DND-41 (cell line): ENCODE measurements around the gene SLC18A3.
A peak's percentile ranks its signal among the peaks of the same experiment; 100 is the strongest.

Source experiments
- ATAC-seq: fragments of 200-7000 bp; cut with Tn5 transposase; 3 replicates; pipeline ENCODE4 v1.9.1; 2021; ENCODE audit warnings: low read depth; ENCODE audit not compliant: insufficient read depth
- DNase-seq: peaks from one replicate; pipeline ENCODE4 v3.0.0-alpha.2; 2020
- H2AFZ ChIP-seq: 2 replicates; pipeline ENCODE4 v1.6.0; 2012; ENCODE audit warnings: low read depth, low read length
- H3K27ac ChIP-seq: 2 replicates; pipeline ENCODE4 v1.5.1; 2012; ENCODE audit warnings: low read length, inconsistent platforms
- H3K27me3 ChIP-seq: fragments of 200-600 bp; sonication (generic); 2 replicates; pipeline ENCODE4 v1.6.0; 2012; ENCODE audit warnings: low read length, mild to moderate bottlenecking, inconsistent platforms; ENCODE audit not compliant: insufficient read depth, poor library complexity
- H3K36me3 ChIP-seq: 2 replicates; pipeline ENCODE4 v1.5.1; 2012; ENCODE audit warnings: low read length, inconsistent platforms; ENCODE audit not compliant: insufficient read depth
- H3K4me1 ChIP-seq: 2 replicates; pipeline ENCODE4 v1.5.1; 2012; ENCODE audit warnings: mild to moderate bottlenecking, low read length; ENCODE audit not compliant: insufficient read depth
- H3K4me2 ChIP-seq: 2 replicates; pipeline ENCODE4 v1.6.0; 2012; ENCODE audit warnings: mild to moderate bottlenecking, moderate library complexity, low read length, inconsistent platforms; ENCODE audit not compliant: insufficient read depth
- H3K4me3 ChIP-seq, 2 experiments: fragments of 200-600 bp in 1 of 2; shearing (Covaris generic) in 1 of 2; 2 replicates each; pipeline ENCODE4 v1.5.1; 2012 to 2016; ENCODE audit warnings: inconsistent platforms in 2 of 2, low read length in 2 of 2, mild to moderate bottlenecking in 2 of 2, low read depth in 1 of 2, moderate library complexity in 1 of 2
- H3K79me2 ChIP-seq: 2 replicates; pipeline ENCODE4 v1.6.0; 2012; ENCODE audit warnings: low read length, inconsistent platforms; ENCODE audit not compliant: insufficient read depth
- H3K9ac ChIP-seq: 2 replicates; pipeline ENCODE4 v1.6.0; 2012; ENCODE audit warnings: low read depth, mild to moderate bottlenecking, inconsistent platforms, low read length, moderate library complexity
- H3K9me3 ChIP-seq: 2 replicates; pipeline ENCODE4 v1.5.1; 2012; ENCODE audit warnings: low read length, moderate library complexity, mild to moderate bottlenecking, inconsistent platforms; ENCODE audit not compliant: insufficient read depth, severe bottlenecking
- H4K20me1 ChIP-seq: 2 replicates; pipeline ENCODE4 v1.6.0; 2012; ENCODE audit warnings: low read length; ENCODE audit not compliant: insufficient read depth
- CTCF ChIP-seq: IDR thresholded peaks from 2 replicates; pipeline ENCODE4 v1.5.1; 2012; ENCODE audit warnings: borderline replicate concordance, low read length, moderate library complexity, mild to moderate bottlenecking; ENCODE audit not compliant: poor library complexity, severe bottlenecking; ENCODE audit errors: extremely low read depth
- EZH2 ChIP-seq: IDR thresholded peaks from 3 replicates; pipeline ENCODE4 v1.6.1; 2012; ENCODE audit warnings: borderline replicate concordance, low read depth, mild to moderate bottlenecking, moderate library complexity, low read length, inconsistent platforms; ENCODE audit not compliant: severe bottlenecking

Gene SLC18A3

GRCh38 chr10:49617121-49618020, 7.3 kb downstream of the SLC18A3 start:
- Histone ChIP-seq H3K27ac (no peak overlapping the region), H3K9ac (no peak overlapping the region), H3K9me3 (no peaks in the 10 kb centered on the region), H3K79me2 (no peaks in the 10 kb centered on the region), H3K4me3 (no peak overlapping the region), H3K4me2 (no peak overlapping the region), H3K27me3 (no peaks in the 10 kb centered on the region), H3K36me3 (no peaks in the 10 kb centered on the region), H4K20me1 (no peaks in the 10 kb centered on the region; the same call in 1 of the 2 replicates), H3K4me1 (no peaks in the 10 kb centered on the region), H2AFZ (no peak overlapping the region)
- TF ChIP-seq CTCF, result no peak
- no peak for TF ChIP-seq EZH2
- ATAC-seq (no peak), DNase-seq (no peak)

GRCh38 chr10:49618821-49619220, 8.7 kb downstream of the SLC18A3 start:
- no peaks in the 10 kb centered on the region for H3K9me3 ChIP-seq
- no peak overlapping the region for H3K4me3 ChIP-seq
- no peaks in the 10 kb centered on the region for H3K36me3 ChIP-seq
- no peaks in the 10 kb centered on the region for H3K27me3 ChIP-seq
- H3K9ac ChIP-seq, result no peak overlapping the region
- no peaks in the 10 kb centered on the region; the same call in 1 of the 2 replicates for H4K20me1 ChIP-seq
- no peaks in the 10 kb centered on the region for H3K79me2 ChIP-seq
- no peaks in the 10 kb centered on the region for H3K4me1 ChIP-seq
- DNase-seq (no peak), ATAC-seq (no peak)
- H3K27ac ChIP-seq, result no peak overlapping the region
- no peak overlapping the region for H3K4me2 ChIP-seq
- TF ChIP-seq EZH2 (no peak), CTCF (no peak)
- H2AFZ ChIP-seq, result no peak overlapping the region

- H3K9me3 ChIP-seq, result no peaks in the 10 kb centered on the region
- H3K9ac ChIP-seq, result no peak overlapping the region
- H3K27me3 ChIP-seq, result no peaks in the 10 kb centered on the region
- TF ChIP-seq CTCF (peak; percentile 28), EZH2 (no peak)
- H4K20me1 ChIP-seq, result no peaks in the 10 kb centered on the region; the same call in 1 of the 2 replicates
- no peaks in the 10 kb centered on the region for H3K79me2 ChIP-seq
- H3K27ac ChIP-seq, result no peak overlapping the region
- H2AFZ ChIP-seq, result no peak overlapping the region
- no peak overlapping the region for H3K4me3 ChIP-seq
- ATAC-seq, result no peak
- no peaks in the 10 kb centered on the region for H3K4me1 ChIP-seq
- no peak for DNase-seq
- no peak overlapping the region for H3K4me2 ChIP-seq
- no peaks in the 10 kb centered on the region for H3K36me3 ChIP-seq
Measured at GRCh38 chr10:49619613-49620012, 9.5 kb downstream of the SLC18A3 start.
